GM12872 (cell line): ENCODE measurements around the gene LRRC9.

Experiments used
- TF ChIP-seq, protein P1 (sequence below): IDR thresholded peaks from 3 replicates; pipeline ENCODE4 v1.5.1; 2011; ENCODE audit warnings: low read depth, mild to moderate bottlenecking, low read length, moderate library complexity; ENCODE audit not compliant: insufficient read depth

The LRRC9 gene

DNA sequence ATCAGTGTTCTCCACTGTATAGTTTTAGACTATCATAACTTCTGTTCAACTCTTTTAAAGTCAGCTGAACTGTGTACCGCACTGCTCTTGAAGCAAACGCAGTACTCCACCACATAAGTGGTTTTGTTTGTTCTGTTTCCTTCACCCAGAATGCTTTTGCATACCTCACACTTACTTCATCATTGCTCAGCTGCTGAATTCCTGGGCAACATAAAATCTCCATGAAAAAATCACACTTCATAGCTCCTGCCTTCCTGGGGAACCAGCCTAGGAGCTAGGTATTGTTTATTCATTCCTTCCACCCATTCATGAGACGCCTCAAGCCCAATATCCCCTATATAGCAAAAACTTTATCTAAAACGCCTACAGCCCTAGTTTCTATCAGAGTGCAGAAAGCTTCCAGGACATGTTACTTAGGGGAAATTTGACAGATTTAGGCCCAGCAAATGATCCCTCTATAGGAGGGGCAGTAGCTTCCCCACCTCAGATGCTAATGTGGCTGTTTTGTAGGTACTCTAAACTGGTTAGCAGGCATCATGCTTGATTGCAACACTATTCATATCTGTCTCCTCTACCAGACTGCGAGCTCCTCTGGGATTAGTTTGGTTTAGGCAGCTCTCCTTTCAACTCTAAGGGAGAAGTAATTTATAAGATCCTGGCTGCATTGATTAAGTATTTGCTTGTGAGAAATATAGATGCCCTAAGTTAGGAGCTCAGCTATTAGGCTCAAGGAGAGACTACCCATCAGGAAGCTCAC, 44.5 kb downstream of the LRRC9 start:
- TF ChIP-seq, protein P1, sequence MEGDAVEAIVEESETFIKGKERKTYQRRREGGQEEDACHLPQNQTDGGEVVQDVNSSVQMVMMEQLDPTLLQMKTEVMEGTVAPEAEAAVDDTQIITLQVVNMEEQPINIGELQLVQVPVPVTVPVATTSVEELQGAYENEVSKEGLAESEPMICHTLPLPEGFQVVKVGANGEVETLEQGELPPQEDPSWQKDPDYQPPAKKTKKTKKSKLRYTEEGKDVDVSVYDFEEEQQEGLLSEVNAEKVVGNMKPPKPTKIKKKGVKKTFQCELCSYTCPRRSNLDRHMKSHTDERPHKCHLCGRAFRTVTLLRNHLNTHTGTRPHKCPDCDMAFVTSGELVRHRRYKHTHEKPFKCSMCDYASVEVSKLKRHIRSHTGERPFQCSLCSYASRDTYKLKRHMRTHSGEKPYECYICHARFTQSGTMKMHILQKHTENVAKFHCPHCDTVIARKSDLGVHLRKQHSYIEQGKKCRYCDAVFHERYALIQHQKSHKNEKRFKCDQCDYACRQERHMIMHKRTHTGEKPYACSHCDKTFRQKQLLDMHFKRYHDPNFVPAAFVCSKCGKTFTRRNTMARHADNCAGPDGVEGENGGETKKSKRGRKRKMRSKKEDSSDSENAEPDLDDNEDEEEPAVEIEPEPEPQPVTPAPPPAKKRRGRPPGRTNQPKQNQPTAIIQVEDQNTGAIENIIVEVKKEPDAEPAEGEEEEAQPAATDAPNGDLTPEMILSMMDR: no peak

DNA sequence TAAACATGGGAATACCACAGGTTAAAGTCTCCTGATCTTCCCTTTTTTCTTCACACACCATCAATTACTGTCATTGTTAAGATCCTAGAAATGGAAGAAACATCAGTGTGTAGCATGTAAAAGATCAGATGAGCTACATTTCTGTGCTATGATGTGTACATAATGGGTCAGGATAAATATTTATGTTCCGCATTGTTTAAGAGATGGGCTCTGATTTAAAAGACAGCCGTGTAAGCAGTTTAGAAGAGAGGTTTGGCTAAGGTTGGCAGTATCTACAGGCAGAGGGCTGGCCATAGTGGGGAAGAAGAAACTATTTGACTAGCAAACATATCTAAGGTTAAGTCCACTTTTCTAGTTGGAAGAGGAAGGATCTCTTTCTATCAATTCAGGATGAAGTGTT, 49.4 kb downstream of the LRRC9 start:
- TF ChIP-seq, protein P1: no peak

DNA sequence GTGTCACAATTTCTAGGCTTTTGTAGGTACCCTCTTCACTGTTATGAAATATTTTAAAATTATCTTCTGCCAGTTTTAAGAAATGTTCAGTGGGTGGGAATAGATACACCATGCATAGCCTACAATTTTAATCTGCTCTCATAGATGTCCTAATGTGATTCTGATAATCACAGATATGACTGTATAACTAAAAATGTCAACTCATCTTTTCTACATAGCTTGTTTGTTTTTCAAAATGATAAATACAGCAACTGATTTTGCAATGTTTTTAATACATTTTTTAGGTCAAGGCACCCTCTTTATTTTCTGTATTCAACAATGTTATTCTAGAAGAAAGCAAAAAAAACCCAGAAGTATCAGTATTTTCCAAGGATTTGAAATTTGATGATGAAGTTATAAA, 61.6 kb downstream of the LRRC9 start:
- TF ChIP-seq, protein P1: no peak

DNA sequence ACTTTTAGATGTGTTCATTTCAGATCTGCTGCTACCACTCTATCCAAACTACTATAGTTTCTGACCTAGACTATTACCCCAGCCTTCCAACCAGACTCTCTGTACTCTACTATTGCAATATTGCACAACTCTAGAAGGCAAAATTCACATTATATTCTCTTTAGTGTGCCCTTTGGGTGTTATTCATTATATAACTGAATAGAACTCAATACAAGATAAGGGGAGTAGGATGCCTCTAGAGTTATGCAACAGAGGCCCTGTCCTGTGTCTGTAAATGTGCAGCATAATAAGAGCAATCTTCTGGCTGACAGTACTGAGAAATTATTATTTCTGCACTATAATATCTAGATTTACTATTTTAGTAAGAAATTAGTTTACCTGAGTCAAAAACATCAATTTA, 63.1 kb downstream of the LRRC9 start:
- TF ChIP-seq, protein P1: no peak

DNA sequence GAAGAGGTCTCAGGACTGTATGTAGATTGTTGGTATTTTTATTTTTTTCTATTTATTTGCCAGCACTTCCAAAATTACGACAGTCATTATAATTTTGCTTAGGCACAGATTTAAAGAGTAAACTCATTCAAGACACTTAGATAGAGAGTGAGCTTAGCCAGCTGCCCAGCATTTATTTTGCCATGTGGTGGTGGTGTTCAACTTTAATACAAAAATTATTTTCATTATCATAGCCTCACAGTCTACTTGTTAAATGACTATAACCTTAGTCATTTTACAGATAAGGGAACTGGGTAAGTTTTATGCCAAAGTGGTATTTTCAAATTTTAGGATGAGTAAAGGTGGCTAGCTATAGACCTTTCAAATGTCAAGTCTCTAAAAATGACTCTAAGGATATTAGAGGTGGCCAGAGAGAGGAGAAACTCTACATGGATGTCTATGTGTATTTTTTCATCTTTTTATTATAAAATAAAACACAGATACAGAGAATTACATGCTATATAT, 66.7 kb downstream of the LRRC9 start:
- TF ChIP-seq, protein P1: no peak

DNA sequence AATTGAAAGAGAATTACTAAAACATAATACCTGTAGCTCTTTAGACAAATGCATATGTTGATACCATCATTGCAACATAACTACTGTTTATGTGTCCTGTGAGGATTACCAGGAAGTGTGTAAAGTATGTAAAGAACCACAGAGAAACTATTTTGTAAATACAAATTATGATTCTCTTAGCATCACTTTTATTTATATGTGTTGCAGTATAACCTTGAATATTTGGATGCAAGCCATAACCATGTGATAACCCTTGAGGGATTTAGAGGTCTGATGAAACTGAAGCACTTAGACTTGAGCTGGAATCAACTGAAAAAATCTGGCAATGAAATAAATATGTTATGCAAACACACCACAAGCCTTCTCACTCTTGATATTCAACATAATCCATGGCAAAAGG, 77.5 kb downstream of the LRRC9 start:
- TF ChIP-seq, protein P1: no peak

DNA sequence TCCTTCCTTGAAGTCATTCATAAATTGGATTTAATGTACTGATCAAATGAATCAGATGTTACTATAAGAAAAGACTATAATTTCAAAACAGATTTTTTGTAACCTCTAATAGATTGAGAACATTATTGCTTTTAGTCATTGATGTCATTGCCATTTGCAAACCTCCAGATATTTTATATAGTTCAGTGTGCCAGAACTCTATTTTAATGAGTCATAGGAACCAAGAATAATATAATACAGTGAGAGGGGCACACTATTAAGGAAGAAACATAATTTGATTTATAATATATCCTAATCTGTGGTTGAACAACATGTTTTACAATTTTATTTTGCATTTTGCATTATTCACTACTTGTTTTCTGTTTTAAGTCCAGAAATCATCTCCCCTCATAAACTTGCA, 78.0 kb downstream of the LRRC9 start:
- TF ChIP-seq, protein P1: no peak

DNA sequence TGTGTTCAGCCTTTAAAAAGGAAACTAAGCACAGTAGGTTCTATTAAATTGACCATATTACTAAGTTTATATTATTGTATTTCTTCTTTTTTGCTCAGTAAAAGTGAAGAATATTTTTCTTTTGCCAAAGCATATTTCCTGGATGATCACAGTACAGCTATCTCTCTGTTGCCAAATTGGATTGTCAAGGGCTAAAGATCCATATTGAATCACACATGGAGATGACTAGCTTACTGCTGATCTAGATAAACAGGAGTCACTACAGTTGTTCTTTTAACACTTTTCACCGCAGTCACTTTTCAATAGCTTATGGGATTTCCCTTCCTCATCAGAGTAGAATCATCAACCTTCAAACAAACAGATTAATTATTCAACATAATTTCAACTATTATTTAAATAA, 78.6 kb downstream of the LRRC9 start:
- TF ChIP-seq, protein P1: no peak
